GM12878 (cell line): Measurements from ENCODE around the gene TGIF2.

Experiments
- CBX5 ChIP-seq: sonication (generic); IDR thresholded peaks from 2 replicates; pipeline ENCODE4 v1.6.1; 2016; ENCODE audit warnings: low read depth, moderate library complexity, mild to moderate bottlenecking, inconsistent platforms
- CREM ChIP-seq: IDR thresholded peaks from 2 replicates; pipeline ENCODE4 v1.6.1; 2014; ENCODE audit warnings: antibody characterized with exemption, low read depth
- GABPA ChIP-seq: IDR thresholded peaks from 2 replicates; pipeline ENCODE4 v1.6.1; 2014; ENCODE audit warnings: antibody characterized with exemption, low read depth, mild to moderate bottlenecking, inconsistent platforms
- MYC ChIP-seq: IDR thresholded peaks from 2 replicates; pipeline ENCODE4 v1.6.1; 2011; ENCODE audit warnings: mild to moderate bottlenecking, low read length, moderate library complexity, inconsistent platforms; ENCODE audit not compliant: insufficient read depth, insufficient replicate concordance, insufficient read length, severe bottlenecking
- NFIC ChIP-seq: IDR thresholded peaks from 2 replicates; pipeline ENCODE4 v1.6.1; 2012; ENCODE audit warnings: low read depth, mild to moderate bottlenecking, inconsistent platforms, low read length, moderate library complexity
- NR2F1 ChIP-seq: fragments of 450-650 bp; conservative IDR thresholded peaks from 2 replicates; pipeline ENCODE4 v1.6.1; 2017; ENCODE audit warnings: mild to moderate bottlenecking
- RCOR1 ChIP-seq: conservative IDR thresholded peaks from 2 replicates; pipeline ENCODE4 v1.6.1; 2012; ENCODE audit warnings: low read depth, low read length, improper control_type of control experiment
- ZZZ3 ChIP-seq: IDR thresholded peaks from 2 replicates; pipeline ENCODE4 v1.6.1; 2011; ENCODE audit warnings: low read depth; ENCODE audit not compliant: control insufficient read depth, insufficient read length
- TF ChIP-seq, protein P1 (sequence below), 3 experiments: IDR thresholded peaks in 2 of 3; conservative IDR thresholded peaks in 1 of 3; 2 replicates each; pipeline ENCODE4 v1.5.1; 2011; ENCODE audit warnings: low read depth in 3 of 3, low read length in 3 of 3, mild to moderate bottlenecking in 3 of 3, control low read depth in 2 of 3, moderate library complexity in 2 of 3, inconsistent platforms in 1 of 3, mixed read lengths in 1 of 3; ENCODE audit not compliant: control insufficient read depth in 2 of 3, insufficient read depth in 1 of 3; ENCODE audit errors: extremely low read depth in 1 of 3
- TF ChIP-seq, protein P2 (sequence below): fragments of 450-650 bp; IDR thresholded peaks from 2 replicates; pipeline ENCODE4 v1.6.1; 2017; ENCODE audit warnings: borderline replicate concordance

DNA sequence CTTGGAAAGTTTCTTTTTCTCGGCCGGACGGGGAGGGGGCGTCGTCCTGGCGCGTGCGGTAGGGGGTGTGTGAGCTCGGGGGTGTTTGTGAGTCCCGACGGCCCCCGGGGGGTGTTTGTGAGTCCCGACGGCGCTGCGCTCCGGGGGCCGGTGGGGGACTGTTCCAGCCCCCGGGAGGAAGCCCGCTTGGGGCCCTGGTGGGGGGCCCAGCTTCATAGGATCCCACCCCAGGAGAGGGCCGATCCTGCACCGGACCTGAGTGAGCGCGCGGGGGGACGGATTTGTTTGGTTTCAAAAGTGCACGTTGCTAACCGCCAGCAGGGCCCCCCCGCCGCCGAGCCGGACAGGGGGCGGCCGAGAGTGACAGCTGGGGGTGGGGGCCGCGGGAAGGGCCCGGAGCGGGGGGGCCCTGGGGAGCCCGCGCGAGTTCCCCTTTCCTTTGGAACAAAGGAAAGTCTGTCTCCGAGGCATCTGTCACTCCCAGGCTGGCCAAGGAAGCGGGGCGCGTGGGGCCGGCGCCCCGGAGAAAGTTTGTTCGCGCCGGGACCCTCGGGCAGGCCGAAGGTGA lies 485 bp downstream of the TGIF2 start:
- TF ChIP-seq, protein P1, sequence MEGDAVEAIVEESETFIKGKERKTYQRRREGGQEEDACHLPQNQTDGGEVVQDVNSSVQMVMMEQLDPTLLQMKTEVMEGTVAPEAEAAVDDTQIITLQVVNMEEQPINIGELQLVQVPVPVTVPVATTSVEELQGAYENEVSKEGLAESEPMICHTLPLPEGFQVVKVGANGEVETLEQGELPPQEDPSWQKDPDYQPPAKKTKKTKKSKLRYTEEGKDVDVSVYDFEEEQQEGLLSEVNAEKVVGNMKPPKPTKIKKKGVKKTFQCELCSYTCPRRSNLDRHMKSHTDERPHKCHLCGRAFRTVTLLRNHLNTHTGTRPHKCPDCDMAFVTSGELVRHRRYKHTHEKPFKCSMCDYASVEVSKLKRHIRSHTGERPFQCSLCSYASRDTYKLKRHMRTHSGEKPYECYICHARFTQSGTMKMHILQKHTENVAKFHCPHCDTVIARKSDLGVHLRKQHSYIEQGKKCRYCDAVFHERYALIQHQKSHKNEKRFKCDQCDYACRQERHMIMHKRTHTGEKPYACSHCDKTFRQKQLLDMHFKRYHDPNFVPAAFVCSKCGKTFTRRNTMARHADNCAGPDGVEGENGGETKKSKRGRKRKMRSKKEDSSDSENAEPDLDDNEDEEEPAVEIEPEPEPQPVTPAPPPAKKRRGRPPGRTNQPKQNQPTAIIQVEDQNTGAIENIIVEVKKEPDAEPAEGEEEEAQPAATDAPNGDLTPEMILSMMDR (IDR thresholded peaks at IDR 0.05 in 2 of 3, conservative IDR thresholded peaks at IDR 0.05 in 1 of 3; ENCODE audit: control insufficient read depth in 2 of 3, extremely low read depth in 1 of 3, insufficient read depth in 1 of 3, low read depth in 3 of 3, low read length in 3 of 3) = no peak
- TF ChIP-seq CBX5 (no peak), ZZZ3 (no peak), GABPA (no peak), NFIC (no peak), MYC (no peak), NR2F1 (no peak), RCOR1 (no peak), CREM (peak; percentile 36; the same call in 1 of the 2 replicates)
- TF ChIP-seq, protein P2, sequence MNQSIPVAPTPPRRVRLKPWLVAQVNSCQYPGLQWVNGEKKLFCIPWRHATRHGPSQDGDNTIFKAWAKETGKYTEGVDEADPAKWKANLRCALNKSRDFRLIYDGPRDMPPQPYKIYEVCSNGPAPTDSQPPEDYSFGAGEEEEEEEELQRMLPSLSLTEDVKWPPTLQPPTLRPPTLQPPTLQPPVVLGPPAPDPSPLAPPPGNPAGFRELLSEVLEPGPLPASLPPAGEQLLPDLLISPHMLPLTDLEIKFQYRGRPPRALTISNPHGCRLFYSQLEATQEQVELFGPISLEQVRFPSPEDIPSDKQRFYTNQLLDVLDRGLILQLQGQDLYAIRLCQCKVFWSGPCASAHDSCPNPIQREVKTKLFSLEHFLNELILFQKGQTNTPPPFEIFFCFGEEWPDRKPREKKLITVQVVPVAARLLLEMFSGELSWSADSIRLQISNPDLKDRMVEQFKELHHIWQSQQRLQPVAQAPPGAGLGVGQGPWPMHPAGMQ = no peak
